ENCODE results near the gene ZAR1.

ZAR1 gene

DNA sequence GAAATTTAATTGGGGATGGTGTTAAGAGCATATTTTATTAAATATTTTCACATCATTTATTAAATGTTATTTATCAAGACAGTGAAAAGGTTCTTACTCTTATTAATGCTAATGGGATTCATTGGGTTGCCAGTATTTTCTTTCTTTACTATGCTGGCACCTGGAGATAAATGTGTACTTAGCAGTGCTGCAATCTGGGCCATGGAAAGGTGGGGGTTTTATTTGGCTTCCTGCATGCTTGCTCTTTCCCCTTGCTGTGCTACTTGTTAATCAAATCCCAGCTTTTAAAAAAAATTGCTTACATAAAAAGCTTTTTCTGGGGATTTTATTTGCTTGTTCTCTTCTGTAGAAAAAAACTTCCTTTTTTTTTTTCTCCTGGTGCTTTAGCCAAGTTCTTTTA, 48.3 kb downstream of the ZAR1 start:
- Histone ChIP-seq H3K4me3 (ENCODE audit: low read length) (no peak overlapping the region), H3K4me1 (ENCODE audit: control insufficient read depth, insufficient read depth, low read length) (no peaks in the 10 kb centered on the region), H3K9ac (ENCODE audit: low read length) (no peak overlapping the region), H3K27me3 (ENCODE audit: control insufficient read depth, insufficient read depth, low read length) (no peaks in the 10 kb centered on the region), H3K9me3 (ENCODE audit: control insufficient read depth, low read length) (no peaks in the 10 kb centered on the region), H3K36me3 (ENCODE audit: control insufficient read depth, insufficient read depth, low read length) (peaks cover 5% of the 10 kb centered on the region)

DNA sequence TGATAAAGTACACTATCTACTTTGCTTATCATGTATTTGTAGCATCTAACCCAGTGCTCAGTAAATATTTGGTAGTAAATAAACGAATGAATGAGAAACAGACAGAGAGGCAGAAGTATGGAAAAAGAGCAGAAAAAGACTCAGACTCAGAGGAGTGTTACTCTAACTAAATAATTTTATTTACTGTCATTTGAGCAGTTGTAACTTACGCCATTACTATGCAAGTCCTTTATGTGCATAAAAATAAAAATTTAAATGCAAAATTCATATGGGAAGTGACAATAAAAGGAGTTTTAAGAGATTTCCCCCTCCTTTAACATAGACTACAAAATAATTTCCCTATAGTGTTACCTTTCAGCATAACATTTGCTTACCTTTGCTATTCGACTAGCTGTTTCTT, 49.5 kb downstream of the ZAR1 start:
- H3K4me1 ChIP-seq (ENCODE audit: control insufficient read depth, insufficient read depth, low read length), result no peaks in the 10 kb centered on the region
- no peak overlapping the region for H3K4me3 ChIP-seq (ENCODE audit: low read length)
- no peak overlapping the region for H3K9ac ChIP-seq (ENCODE audit: low read length)
- no peaks in the 10 kb centered on the region for H3K27me3 ChIP-seq (ENCODE audit: control insufficient read depth, insufficient read depth, low read length)
- H3K9me3 ChIP-seq (ENCODE audit: control insufficient read depth, low read length), result no peaks in the 10 kb centered on the region
- H3K36me3 ChIP-seq (ENCODE audit: control insufficient read depth, insufficient read depth, low read length), result peaks cover 5% of the 10 kb centered on the region

DNA sequence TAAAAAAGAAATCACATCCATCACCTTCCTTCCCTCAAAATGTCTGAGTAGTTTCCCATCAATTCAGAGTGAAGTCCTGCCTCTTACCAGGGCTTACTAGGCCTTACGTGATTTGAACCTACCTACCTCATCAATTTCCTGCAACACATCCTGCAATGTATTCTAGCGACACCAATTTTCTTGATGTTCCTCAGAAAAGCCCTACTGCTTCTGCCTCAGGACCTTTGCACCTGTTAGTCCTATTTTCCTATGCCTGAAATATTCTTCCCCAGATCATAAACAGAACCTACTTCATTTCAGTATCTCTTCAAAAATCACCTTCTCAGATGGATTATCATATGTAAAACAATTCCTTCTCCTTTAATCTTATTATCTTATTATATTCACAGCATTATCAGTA, 52.8 kb downstream of the ZAR1 start:
- Histone ChIP-seq H3K4me3 (ENCODE audit: low read length) (no peak overlapping the region), H3K9me3 (ENCODE audit: control insufficient read depth, low read length) (no peaks in the 10 kb centered on the region), H3K9ac (ENCODE audit: low read length) (no peak overlapping the region), H3K27me3 (ENCODE audit: control insufficient read depth, insufficient read depth, low read length) (no peaks in the 10 kb centered on the region), H3K36me3 (ENCODE audit: control insufficient read depth, insufficient read depth, low read length) (peaks cover 9% of the 10 kb centered on the region), H3K4me1 (ENCODE audit: control insufficient read depth, insufficient read depth, low read length) (no peaks in the 10 kb centered on the region)

DNA sequence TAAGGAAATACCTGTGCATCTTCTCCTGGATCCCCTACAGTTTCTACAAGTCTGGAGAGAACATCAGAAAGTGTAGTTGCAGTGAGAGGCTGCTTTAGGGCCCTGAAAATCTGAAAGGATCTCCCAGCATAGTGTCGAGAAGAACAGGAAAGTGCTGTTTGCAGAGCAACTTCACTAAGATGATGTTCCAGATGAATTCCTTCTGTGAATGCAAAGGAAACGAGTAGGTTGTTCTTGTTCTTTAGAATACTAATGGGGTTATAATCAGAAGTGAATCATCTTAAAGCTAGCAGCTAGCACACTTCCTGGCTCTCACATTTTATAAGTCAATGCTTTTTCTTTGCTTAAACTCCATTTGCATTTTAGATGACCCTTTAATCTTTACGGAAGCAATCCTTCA, 53.7 kb downstream of the ZAR1 start:
- Histone ChIP-seq H3K9me3 (ENCODE audit: control insufficient read depth, low read length) (no peaks in the 10 kb centered on the region), H3K4me3 (ENCODE audit: low read length) (no peak overlapping the region), H3K4me1 (ENCODE audit: control insufficient read depth, insufficient read depth, low read length) (no peaks in the 10 kb centered on the region), H3K9ac (ENCODE audit: low read length) (no peak overlapping the region), H3K36me3 (ENCODE audit: control insufficient read depth, insufficient read depth, low read length) (peaks cover 9% of the 10 kb centered on the region), H3K27me3 (ENCODE audit: control insufficient read depth, insufficient read depth, low read length) (no peaks in the 10 kb centered on the region)
